Inflammatory macrophage treated with lipopolysaccharide for 4 hours (primary cell): ENCODE measurements around the gene TRPM8.
A peak's percentile ranks its signal among the peaks of the same experiment; 100 is the strongest.
"Not testable (repeated sequence)": the region's sequence is repeated elsewhere in the genome, so short reads cannot be mapped to it uniquely, and the experiment has no call there.

Source experiments
- DNase-seq: peaks from one replicate; pipeline ENCODE4 v3.0.0-alpha.2; 2020

Gene TRPM8

DNA sequence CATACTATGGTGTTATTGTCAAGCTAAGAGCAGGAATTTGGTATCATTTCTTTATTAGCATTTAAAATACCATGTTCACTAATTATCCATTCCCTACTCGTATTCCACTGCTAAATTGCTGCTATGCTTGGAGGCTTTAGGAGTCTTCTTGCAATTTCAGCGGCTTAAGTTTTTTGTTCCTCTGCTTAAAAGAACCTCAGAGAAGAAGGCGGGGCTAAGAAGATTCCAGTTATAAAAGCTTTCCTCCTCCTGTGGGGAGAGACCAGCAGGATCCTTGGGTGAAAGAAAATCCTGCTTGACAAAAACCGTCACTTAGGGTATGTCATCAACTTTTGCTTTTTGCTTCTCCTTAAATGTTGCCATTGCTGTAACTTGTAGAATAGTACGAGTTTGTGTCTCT is at the start of gene TRPM8:
TSS of gene TRPM8 (plus strand) at position 258 of the 400 bp plus-strand sequence. CDS start 9,165 bp downstream, outside the sequence.
- DNase-seq: no peak

DNA sequence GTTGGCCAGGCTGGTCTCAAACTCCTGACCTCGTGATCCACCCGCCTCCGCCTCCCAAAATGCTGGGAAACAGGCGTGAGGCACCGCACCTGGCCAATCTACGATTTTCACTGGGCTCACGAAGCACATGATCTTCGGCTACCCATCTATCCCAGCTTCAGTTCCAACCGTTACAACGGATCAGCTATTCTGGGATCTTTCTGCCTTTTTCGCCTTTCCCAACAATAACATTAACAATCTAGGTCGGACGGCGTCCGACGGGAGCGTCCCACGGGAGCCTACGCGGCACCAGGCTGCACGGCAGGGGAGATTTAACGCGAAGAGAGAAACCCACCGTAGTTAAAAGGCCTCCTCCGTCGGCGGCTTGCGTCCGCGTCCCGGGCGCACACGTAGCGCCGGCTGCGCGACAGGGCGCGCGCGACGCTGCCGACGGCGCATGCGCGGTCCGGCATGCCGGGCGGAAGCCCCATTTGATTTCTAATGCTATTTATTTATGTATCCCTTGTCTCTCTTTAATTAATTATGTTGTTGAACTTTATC is 49.1 kb upstream of the TRPM8 start, which contains the start of gene MSL3B:
TSS of gene MSL3B (minus strand) at position 394 of the 540 bp plus-strand sequence.
- DNase-seq: peak; percentile 63

DNA sequence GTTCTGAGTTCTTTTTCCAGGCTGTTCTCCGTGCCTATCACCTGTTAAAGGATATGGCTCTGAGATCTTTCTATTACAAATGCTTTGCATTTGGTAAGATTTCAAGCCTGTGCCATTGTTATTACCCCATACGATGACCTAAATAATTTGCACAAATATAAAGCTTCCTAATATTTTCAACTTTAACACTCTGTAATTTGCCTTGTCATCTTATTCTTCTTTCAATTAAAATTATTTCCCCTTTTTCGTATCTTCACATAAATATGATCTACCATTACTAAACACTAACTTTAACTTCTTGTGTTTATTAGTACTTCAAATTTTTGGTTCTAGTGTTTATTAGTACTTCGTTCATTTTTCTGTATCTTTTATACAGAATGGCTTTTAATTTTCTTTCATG is 45.7 kb upstream of the TRPM8 start:
- DNase-seq: no peak

DNA sequence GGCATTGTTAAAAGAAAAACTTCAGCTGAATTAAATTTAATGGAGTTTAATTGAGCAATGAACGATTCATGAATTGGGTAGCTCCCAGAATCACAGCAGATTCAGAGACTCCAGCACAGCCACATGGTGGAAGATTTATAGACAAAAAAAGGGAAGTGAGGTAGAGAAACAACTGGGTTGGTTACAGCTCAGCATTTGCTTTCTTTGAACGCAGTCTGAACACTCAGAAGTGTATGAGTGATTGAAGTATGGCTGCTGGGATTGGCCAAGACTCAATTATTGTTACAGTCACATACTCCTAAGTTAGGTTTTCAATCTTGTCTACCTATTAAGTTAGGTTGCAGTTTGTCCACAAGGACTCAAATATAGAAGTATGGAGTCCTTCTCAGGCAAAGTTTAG is 45.0 kb upstream of the TRPM8 start:
- DNase-seq: peak; percentile 12

DNA sequence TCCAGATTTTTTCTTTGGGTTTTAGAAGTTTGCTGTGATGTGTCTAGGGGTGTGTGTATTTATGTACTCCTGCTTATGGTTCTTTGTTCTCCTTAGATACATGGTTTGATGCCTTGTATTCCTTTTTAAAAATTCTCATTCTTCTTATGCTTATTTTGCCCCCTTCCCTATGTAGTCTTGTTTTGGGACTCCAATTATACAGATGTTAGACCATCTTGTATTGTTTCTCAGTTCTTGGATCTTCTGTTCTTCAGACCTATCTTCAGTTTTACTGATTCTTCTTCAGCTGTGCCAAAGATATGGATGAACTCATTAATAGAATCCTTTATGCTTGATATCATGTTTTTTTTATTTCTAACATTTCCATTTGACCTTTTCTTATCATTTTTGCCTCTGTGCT is 34.8 kb upstream of the TRPM8 start:
- no peak for DNase-seq

DNA sequence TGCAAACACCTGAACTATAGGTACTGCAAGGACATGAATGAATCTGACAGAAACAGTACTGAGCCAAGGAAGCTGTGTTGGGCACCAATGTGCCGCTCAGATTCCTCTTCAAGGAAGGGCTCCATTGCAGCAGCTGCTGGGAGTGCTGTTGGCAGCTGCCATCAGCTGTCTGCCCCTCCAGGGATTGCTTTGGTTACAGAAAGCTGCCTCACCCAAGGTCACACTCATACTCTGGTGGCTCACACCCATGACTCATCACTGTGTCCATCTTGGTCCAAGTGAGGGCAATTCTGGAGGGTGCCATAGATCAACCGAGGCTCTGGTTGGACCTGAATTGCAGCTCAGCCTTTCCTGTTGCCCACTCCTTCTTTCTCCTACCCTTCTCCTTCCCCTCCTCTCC is 24.4 kb upstream of the TRPM8 start:
- DNase-seq: no peak

DNA sequence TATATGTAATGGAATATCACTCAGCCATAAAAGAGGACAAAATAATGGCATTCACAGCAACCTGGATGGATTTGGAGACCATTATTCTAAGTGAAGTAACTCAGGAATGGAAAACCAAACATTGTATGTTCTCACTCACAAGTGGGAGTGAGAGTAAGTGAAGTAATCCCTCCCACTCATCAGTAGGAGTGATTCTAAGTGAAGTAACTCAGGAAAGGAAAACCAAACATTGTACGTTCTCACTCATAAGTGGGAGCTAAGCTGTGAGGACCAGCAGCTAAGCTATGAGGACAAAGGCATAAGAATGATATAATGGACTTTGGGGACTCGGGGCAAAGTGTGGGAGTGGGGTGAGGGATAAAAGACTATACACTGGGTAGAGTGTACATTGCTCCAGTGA is 20.9 kb upstream of the TRPM8 start:
- not testable (repeated sequence) for DNase-seq

DNA sequence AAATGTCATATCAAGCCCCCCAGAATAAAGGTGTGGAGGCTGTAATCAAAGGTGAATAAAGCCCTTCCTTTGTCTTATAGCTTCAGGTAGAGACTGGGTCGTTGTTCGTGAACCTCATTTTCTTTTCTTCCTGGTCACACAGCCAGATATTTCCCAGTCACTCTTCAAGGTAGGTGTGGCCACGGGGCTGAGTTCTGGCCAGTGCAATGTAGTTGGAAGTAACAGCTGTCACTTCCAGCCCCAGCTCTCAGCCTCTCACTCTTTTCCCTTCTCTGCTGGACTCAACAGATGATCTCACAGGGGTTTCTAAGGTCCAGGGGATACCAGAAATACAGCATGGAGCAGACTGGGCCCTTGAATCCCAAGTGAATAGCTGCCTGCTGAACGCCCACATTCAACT is 15.8 kb upstream of the TRPM8 start:
- no peak for DNase-seq

DNA sequence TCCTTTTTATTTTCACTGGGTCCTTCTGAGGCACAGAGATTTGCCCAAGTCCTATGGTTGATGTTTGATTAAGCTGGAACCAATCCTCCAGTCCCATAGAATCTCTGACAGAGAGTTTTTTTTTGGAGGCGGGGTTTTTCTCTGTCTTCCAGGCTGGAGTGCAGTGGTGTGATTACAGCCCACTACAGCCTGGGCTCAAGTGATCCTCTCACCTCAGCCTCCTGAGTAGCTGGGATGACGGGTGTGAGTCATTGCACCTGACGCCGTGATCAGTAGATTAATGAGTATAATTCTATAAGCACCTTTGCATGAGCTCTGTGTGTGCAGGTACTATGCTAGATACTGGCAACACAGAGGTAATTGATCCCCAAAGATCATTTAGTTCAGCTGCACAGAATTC is 15.3 kb upstream of the TRPM8 start:
- no peak for DNase-seq

DNA sequence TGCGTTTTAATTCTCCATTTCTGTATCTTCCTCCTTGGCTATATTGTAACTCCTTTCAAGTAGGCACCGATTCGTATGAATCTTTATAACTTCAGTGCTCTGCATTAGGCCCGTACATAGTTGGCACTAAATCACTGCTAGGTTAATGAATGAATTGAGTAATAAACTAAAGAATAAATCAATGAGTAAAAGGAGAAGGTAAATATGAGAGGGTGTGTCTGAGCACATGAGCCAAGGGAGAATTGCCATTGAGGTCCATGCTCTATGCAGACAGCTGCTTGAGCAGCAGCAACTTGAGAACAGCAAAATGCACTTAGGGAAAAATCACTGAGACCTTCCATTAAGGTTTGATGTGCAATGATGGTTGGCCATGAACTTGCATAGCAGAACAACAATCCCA is 11.2 kb upstream of the TRPM8 start:
- no peak for DNase-seq

DNA sequence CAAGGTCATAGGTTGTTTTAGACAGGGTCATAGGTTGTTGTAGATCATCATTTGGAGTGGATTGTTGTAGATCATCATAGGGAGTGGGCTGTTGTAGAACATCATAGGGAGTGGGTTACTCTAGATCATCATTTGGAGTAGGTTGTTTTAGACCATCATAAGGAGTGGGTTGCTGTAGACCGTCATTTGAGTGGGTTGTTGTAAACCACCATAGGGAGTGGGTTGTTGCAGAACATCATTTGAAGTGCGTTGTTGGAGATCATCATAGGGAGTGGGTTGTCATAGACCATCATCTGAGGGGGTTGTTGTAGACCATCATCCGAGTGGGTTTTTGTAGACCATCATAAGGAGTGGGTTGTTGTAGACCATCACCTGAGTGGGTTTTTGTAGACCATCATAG is 9.5 kb upstream of the TRPM8 start:
- no peak for DNase-seq

DNA sequence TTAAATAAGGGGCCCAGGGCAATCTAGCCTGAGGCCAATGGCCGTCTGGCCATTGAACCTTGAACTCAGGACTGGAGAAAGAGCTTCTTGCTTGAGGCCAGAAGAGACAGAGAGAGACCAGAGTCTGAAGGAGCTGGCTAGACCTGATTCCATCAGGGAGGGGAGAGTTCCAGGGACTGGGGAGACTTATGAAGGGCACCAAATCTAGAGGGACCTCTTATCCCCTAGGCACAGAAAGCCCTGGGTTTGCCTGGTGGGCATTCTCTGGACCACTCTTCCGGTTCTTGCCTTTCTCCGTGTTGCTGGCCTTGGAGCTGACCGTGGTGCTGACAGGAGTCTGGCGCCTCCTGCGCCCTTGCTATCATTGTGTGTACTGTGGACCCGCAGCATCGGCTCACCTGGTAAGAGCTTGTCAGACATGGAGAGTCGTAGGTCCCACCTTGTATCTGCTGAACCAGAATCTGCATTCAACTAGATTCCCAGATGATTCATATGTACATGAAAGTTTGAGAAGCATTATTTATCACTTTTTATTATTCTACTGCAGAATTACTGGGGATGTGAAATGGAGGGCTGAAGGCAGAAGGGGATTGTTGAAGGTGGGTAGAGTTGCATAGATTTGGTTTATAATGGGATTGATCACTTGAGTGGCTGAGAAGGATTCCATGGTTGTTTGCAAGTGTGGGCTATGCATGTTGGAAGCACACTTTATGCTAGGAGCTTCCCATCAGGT is 4.3 kb upstream of the TRPM8 start:
- DNase-seq: no peak

DNA sequence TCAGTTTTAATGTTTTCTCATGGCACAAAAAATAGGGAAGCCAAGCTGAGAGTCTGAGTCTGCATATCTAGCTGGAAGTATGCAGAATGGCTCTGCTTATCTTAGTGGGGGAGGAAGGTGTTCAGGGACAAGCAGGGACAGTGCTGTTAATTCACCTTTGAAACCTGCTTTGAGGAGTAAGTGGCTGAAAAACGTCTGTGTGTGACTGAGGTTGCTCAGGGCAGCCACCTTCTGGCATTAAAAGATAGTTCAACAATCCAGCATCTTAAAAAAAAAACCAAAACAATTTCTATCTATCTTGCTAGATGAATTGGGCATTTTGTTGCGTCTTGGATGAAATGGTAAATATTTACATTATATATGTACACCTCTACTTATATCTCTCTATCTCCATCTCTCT is 2.0 kb upstream of the TRPM8 start:
- no peak for DNase-seq

DNA sequence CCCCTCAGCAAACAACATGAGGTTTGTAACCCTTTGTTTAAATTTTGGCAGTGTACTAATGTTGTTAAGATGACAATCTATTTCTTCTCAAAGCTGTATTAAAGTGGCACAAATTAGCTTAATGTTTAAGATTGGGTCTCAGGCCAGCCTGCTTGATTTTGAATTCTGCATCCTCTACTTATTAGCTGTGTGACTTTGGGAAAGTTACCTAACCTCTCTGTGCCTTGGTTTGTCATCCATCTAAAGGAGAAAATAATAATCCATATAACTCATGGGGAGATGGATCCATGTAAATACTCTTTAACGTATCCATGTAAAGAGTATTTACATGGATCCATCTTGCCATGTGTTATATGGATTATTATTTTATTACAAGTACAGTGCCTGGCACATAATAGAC is 2.1 kb downstream of the TRPM8 start:
- DNase-seq: no peak

DNA sequence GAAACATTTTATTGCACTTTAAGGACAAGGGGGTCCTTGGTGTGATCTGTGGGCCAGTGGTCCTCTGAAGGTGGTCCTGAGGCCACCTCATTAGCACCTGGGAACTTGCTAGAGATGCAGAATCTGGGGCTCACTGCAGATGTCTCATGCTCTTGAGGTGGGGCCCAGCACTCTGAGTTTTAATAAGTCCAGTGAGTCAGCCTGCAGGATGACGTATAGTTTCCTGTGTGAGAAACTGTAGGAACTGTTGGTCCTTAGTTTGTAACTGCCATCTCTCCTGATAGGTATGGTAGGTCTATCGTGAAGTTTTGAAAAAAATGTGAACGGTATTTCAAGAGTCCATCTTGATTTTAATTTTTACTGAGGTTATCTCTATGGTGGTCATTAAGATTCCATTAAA is 2.8 kb downstream of the TRPM8 start:
- no peak for DNase-seq

DNA sequence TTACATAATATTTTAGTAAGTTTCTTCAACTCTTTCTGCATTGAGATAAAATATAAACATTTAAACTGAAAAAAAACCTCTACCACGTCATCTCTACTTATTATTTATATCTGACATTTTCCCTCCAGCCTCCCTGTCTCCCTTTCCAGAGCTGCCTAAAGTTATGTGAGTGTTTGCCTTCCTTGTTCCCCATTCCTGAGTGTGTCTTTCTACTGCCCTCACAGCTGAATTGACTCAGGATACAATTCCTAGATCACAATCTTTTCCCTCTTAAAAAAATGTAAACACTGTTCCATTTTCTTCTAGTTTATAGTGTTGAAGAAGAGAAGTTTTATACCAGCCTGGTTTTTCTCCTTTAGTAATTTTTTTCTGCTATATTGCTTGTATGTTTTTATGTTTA is 5.3 kb downstream of the TRPM8 start:
- DNase-seq: no peak

DNA sequence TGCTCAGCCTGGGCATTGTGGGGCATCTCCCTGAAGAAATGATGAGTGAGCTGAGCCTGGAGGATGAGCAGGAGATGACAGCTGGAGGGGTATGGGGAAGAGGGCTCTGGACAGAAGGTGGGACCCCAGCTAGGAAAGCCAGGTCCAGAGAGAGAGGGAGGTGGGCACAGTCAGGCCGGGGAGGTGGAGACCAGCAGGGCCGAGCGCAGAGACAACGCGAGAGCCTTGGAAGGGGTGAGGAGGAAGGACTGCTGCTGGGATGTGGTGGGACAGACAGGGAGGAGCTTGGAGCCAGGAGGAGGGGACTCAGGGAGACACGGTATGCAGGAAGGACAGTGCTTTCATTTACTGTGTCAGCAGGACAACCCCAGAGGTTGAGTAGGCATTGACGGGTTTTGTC is 8.2 kb downstream of the TRPM8 start:
- DNase-seq: no peak

DNA sequence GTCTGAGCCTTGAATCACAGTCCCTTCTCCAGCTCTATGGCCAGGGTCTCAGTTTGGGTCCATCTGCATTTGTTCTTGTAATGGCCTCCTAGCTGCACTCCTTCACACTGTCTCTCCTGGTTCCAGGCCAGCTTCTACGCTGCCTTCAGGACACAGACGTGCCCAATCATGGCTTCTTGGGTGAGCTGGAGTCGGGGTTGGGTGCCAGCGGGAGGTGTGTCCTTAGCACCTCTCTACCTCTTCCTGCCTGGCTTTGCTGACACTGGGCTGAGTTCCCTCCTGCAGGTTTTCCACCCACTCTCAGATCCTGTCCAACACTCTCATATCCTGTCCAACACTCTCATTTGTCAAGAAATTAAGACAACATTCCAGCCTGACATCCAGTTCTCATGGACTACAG is 9.6 kb downstream of the TRPM8 start:
- DNase-seq: no peak

DNA sequence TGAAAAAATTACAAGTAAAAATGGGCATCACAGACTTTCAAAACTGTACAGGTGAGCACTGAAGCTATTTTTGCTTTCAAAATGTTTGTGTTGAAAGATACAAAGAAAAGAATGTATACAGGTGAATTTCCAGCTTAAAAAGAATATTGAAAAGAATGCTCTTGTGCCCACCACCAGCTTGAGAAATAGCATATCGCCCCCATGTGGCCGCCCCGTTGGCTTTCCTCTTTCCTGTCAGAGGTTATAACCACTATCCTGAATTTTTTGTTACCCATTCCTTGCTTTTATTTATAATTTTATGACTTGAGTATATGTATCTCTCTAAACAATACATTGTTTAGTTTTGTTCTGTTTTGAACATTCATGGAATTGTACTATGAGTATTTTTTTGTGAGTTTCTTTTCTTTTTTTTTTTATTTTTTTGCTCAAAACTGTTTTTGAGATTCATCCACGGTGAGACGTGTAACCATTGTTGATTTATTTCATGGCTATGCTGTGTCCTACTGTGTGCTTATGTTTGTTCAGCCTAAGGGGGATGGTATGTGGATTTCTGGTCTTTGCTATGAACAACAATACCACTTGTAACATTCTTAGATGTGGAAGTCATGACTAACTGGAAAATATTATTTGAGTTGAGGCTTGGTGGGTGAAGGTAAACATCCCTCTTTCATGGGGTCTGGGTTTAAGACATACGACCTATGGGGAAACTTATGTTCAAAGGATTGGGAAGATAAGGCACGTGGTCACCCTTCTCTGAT is 11.6 kb downstream of the TRPM8 start:
- DNase-seq: no peak

DNA sequence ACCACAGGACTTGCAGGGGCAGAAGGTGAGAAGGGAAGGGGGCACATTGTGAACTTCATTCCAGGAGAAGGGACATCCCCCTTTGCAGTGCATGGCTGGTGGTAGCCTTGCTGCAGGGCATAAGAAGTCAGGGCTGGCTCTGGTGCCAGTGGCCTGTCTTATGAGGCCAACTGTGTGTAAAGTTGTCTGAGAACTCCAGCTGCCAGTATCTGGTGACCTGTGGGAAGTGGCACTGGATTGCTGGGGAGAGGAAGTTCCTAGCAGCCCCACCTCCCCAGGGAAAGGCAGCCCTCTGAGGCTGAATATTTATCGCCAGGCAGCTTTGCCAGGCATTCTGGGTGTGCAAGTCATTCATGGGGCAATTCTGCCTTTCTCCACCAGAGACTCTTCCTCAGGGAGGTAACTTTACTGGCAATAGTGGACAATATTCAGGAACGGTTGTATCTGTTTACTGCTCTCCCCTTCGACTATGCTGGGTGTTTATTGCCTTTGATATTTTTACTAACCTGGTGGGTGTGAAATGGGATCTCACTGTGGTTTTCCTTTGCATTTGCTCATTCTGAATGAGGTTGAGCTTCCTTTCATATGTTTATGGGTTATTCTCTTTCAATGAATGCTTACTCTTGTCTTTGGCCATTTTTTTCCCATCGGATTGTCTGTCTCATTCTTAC is 12.3 kb downstream of the TRPM8 start:
- no peak for DNase-seq

DNA sequence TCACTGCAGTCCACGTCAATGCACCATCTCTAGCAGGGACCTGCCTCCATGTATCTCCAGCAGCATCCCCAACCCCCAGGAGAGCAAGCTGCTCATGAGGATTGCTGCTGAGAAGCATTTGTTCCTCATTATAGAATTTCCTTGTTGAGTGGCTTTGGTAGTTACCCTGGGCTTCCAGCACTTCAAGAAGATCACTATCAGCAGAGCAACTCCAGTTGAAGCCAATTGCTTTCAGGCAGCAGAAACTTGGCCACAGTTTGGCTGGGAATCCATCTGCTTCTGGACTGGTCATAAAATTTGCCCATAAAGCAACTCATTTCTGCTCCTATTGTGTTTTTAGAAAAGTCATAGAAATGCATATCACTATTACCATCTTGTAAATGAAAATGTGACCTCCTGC is 17.4 kb downstream of the TRPM8 start:
- no peak for DNase-seq

DNA sequence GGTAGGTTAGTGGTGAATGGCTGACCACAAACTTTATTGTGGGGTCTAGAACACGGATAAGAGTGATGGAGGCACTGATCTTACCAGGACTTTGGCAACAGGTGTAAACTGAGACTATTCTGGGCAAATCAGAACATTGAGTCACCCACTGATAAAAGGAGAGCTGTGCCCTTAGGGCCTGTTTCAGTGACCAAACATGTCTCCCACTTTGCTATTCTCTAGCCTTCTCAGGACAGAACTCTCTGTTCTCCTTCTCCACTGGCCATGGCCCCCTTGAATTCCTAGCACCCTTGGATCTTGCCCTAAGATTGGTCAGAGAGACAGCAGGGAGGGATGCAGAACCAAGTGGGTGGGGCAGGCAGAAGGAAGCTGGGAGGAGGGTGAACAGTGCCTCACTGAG is 18.3 kb downstream of the TRPM8 start:
- DNase-seq: no peak

DNA sequence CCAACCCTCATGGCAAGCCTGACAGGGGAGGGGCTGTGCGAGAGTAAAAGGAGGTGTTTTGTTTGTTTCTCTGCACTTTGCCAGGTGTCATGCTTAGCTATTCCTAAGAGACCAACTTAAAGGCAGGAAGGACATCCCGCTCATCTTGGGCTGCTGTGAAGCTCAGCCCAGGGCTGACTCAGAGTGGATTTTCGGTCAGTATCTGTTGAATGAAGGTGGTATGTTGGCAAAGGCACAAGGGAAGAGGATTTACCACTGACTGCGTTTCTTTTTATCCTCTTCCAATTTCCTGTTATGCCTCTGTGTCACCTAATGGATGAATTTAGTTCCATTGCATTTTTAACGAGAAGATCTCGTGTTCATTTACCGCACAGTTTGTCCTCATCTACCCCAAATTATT is 18.9 kb downstream of the TRPM8 start:
- no peak for DNase-seq
